NOMO-1 treated with DMSO at 0.1 percent for 48 hours (cell line): ENCODE measurements around the gene PRDM12.

Source experiments
- DNase-seq: peaks from one replicate; lab custom pipeline; 2025; ENCODE audit not compliant: unreplicated experiment; lab: John Stamatoyannopoulos, UW

The PRDM12 gene

GRCh38 chr9:130687615-130688014, 23.2 kb downstream of the PRDM12 start:
- DNase-seq, result no peak

- DNase-seq, result no peak
Measured at GRCh38 chr9:130688072-130688471, 23.7 kb downstream of the PRDM12 start.

GRCh38 chr9:130689572-130689936, 25.2 kb downstream of the PRDM12 start:
- no peak for DNase-seq

- peak; percentile 90 for DNase-seq
Measured at GRCh38 chr9:130689937-130690700, 25.7 kb downstream of the PRDM12 start.

- DNase-seq, result no peak
Measured at GRCh38 chr9:130692321-130692720, 27.9 kb downstream of the PRDM12 start.

- DNase-seq, result no peak
Measured at GRCh38 chr9:130693101-130693425, 28.7 kb downstream of the PRDM12 start.

- DNase-seq, result peak; percentile 96
Measured at GRCh38 chr9:130693426-130694191, 29.2 kb downstream of the PRDM12 start, which contains the start of gene EXOSC2. Gene EXOSC2, plus strand, starts transcription at chr9:130693780. Its CDS starts 12 bp downstream, at chr9:130693792.

GRCh38 chr9:130694205-130694604, 29.8 kb downstream of the PRDM12 start:
- no peak for DNase-seq

GRCh38 chr9:130696139-130696650, 31.8 kb downstream of the PRDM12 start:
- no peak for DNase-seq

- DNase-seq, result no peak
Measured at GRCh38 chr9:130696996-130697395, 32.6 kb downstream of the PRDM12 start.

- DNase-seq, result no peak
Measured at GRCh38 chr9:130698514-130698913, 34.1 kb downstream of the PRDM12 start.

GRCh38 chr9:130699047-130699446, 34.7 kb downstream of the PRDM12 start:
- DNase-seq, result peak; percentile 23

GRCh38 chr9:130701059-130702022, 36.9 kb downstream of the PRDM12 start:
- peak; percentile 42 for DNase-seq

GRCh38 chr9:130703501-130703900, 39.1 kb downstream of the PRDM12 start:
- DNase-seq, result no peak

- peak; percentile 50 for DNase-seq
Measured at GRCh38 chr9:130707225-130707976, 43.0 kb downstream of the PRDM12 start.

- no peak for DNase-seq
Measured at GRCh38 chr9:130710822-130711352, 46.5 kb downstream of the PRDM12 start.

- DNase-seq, result no peak
Measured at GRCh38 chr9:130711469-130711868, 47.1 kb downstream of the PRDM12 start.

GRCh38 chr9:130712564-130713285, 48.3 kb downstream of the PRDM12 start:
- peak; percentile 97 for DNase-seq

- no peak for DNase-seq
Measured at GRCh38 chr9:130713286-130713960, 49.0 kb downstream of the PRDM12 start.
